ENCODE measurements around the gene HLA-DOA.

Gene HLA-DOA

GRCh38 chr6:32962213-32962826 is 47.1 kb downstream of the HLA-DOA start:
- no peak for DNase-seq

GRCh38 chr6:32960563-32960962 is 48.8 kb downstream of the HLA-DOA start:
- DNase-seq, result no peak

GRCh38 chr6:32956176-32956575 is 53.2 kb downstream of the HLA-DOA start:
- no peak for DNase-seq

GRCh38 chr6:32954986-32955802 is 54.2 kb downstream of the HLA-DOA start:
- DNase-seq, result no peak

GRCh38 chr6:32954267-32954666 is 55.1 kb downstream of the HLA-DOA start:
- no peak for DNase-seq

Measured in NCI-H226 (cell line).